Endothelial cell of umbilical vein (primary cell): ENCODE results near the gene CDKL2. TPM values are rescaled to one million over a fixed set of nuclear protein-coding genes. Genes with fewer than 3 reads are reported as not detected.

Source experiments
- BruUV-seq: library from RNA; stranded (reverse); fragments of 400-500 nt; replicated peaks from 2 replicates; lab custom pipeline; 2021; lab: Mats Ljungman, UMichigan
- CTCF ChIA-PET: fragments of 300-600, 350-600 bp; sonication (Branson Sonifier 250); formaldehyde crosslinking; loops from one replicate; lab custom pipeline; 2021; ENCODE audit warnings: antibody characterized with exemption, inconsistent platforms; lab: Charles Lee
- POLR2A ChIA-PET: fragments of 300-600, 350-600 bp; sonication (Branson Sonifier 250); formaldehyde crosslinking; loops from one replicate; lab custom pipeline; 2021; ENCODE audit warnings: antibody characterized with exemption, inconsistent platforms; lab: Charles Lee
- DNase-seq: peaks from one replicate; pipeline ENCODE4 v3.0.0-alpha.2; 2011; ENCODE audit warnings: low read depth, low spot score
- FAIRE-seq: peaks from 2 replicates; lab custom pipeline; 2011; peaks lifted over from hg19 to GRCh38; lab: Jason Lieb, UNC
- H2AFZ ChIP-seq: 2 replicates; pipeline ENCODE4 v1.6.0; 2012; ENCODE audit warnings: low read depth, low read length, control low read depth, inconsistent platforms
- H3K27ac ChIP-seq: 2 replicates; pipeline ENCODE4 v1.5.1; 2011; ENCODE audit warnings: low read depth, mild to moderate bottlenecking, control low read depth, low read length, moderate library complexity; ENCODE audit not compliant: insufficient read depth
- H3K27me3 ChIP-seq, 2 experiments: 2 replicates each; pipeline versions ENCODE4 v1.6.0 to v1.6.1; 2011; ENCODE audit warnings: low read length in 2 of 2, mixed read lengths in 1 of 2; ENCODE audit not compliant: control insufficient read depth in 2 of 2, insufficient read depth in 2 of 2
- H3K36me3 ChIP-seq, 2 experiments: 2 replicates in 1 of 2; 3 replicates in 1 of 2; pipeline ENCODE4 v1.5.1; 2011; ENCODE audit warnings: low read length in 2 of 2, mild to moderate bottlenecking in 1 of 2, moderate library complexity in 1 of 2; ENCODE audit not compliant: control insufficient read depth in 2 of 2, insufficient read depth in 2 of 2; ENCODE audit errors: extremely low read depth in 1 of 2
- H3K4me1 ChIP-seq: 3 replicates; pipeline ENCODE4 v1.5.1; 2011; ENCODE audit warnings: mild to moderate bottlenecking, low read length; ENCODE audit not compliant: control insufficient read depth, insufficient read depth; ENCODE audit errors: extremely low read depth
- H3K4me2 ChIP-seq: 2 replicates; pipeline ENCODE4 v1.6.1; 2011; ENCODE audit warnings: low read length, control low read depth, mixed read lengths; ENCODE audit not compliant: insufficient read depth
- H3K4me3 ChIP-seq, 3 experiments: fragments of 200-600 bp in 1 of 3; sonication (generic), shearing (Covaris generic) in 1 of 3; replicated peaks in 1 of 3; 2 replicates each; pipeline ENCODE4 v1.5.1; 2011 to 2016; ENCODE audit warnings: control low read depth in 3 of 3, low read length in 3 of 3, mild to moderate bottlenecking in 2 of 3, inconsistent platforms in 1 of 3, low read depth in 1 of 3, moderate library complexity in 1 of 3; ENCODE audit not compliant: insufficient read depth in 1 of 3
- H3K79me2 ChIP-seq: 2 replicates; pipeline ENCODE4 v1.6.0; 2012; ENCODE audit warnings: low read length, inconsistent platforms; ENCODE audit not compliant: control insufficient read depth, insufficient read depth
- H3K9ac ChIP-seq: replicated peaks from 2 replicates; pipeline ENCODE3; 2011; ENCODE audit warnings: low read length, control low read depth; ENCODE audit not compliant: insufficient read depth; ENCODE audit errors: extremely low read depth
- H3K9me1 ChIP-seq: replicated peaks from 3 replicates; pipeline ENCODE4 v1.6.0; 2011; ENCODE audit warnings: mild to moderate bottlenecking, low read length; ENCODE audit not compliant: control insufficient read depth, insufficient read depth; ENCODE audit errors: extremely low read depth
- H3K9me3 ChIP-seq: replicated peaks from 2 replicates; pipeline ENCODE4 v1.5.1; 2012; ENCODE audit warnings: low read length, inconsistent platforms; ENCODE audit not compliant: control insufficient read depth, insufficient read depth
- H4K20me1 ChIP-seq: replicated peaks from 2 replicates; pipeline ENCODE3; 2011; ENCODE audit warnings: mild to moderate bottlenecking, low read length; ENCODE audit not compliant: control insufficient read depth, insufficient read depth; ENCODE audit errors: extremely low read depth
- CTCF ChIP-seq, 2 donors: IDR thresholded peaks; 1 replicate in 1 of 2; 2 replicates in 1 of 2; pipeline ENCODE4 v1.5.1; 2011; ENCODE audit warnings: low read length in 2 of 2, mild to moderate bottlenecking in 2 of 2, moderate library complexity in 2 of 2, control low read depth in 1 of 2, inconsistent platforms in 1 of 2, low read depth in 1 of 2; ENCODE audit not compliant: insufficient read depth in 1 of 2; ENCODE audit errors: extremely low read depth in 1 of 2
- EZH2 ChIP-seq: IDR thresholded peaks from 2 replicates; pipeline ENCODE4 v1.6.1; 2012; ENCODE audit warnings: borderline replicate concordance, low read depth, mild to moderate bottlenecking, moderate library complexity, low read length, inconsistent platforms; ENCODE audit not compliant: severe bottlenecking
- FOS ChIP-seq: IDR thresholded peaks from 2 replicates; pipeline ENCODE4 v1.6.1; 2011; ENCODE audit warnings: mild to moderate bottlenecking, low read length, moderate library complexity, borderline replicate concordance; ENCODE audit not compliant: insufficient read depth
- JUN ChIP-seq: IDR thresholded peaks from 2 replicates; pipeline ENCODE4 v1.6.1; 2011; ENCODE audit warnings: borderline replicate concordance, low read depth; ENCODE audit not compliant: insufficient read length, insufficient read depth
- POLR2A ChIP-seq: IDR thresholded peaks from 2 replicates; pipeline ENCODE4 v1.6.1; 2012; ENCODE audit warnings: low read depth, mild to moderate bottlenecking, control low read depth, low read length
- POLR2AphosphoS5 ChIP-seq: IDR thresholded peaks from 2 replicates; pipeline ENCODE4 v1.6.1; 2012; ENCODE audit warnings: low read depth, mild to moderate bottlenecking, control low read depth, low read length, moderate library complexity; ENCODE audit not compliant: insufficient read depth
- dilution Hi-C: fragments of 300-500 bp; cut with MboI; formaldehyde crosslinking; loops from one replicate; pipeline ENCODE4 v1.15.0; 2019; ENCODE audit warnings: low sequenced_read_pairs; ENCODE audit not compliant: extremely low pct_ligation_motif_present
- intact Hi-C: fragments of 100-400 bp; cut with micrococcal nuclease; formaldehyde crosslinking; loops from one replicate; pipeline ENCODE4 v1.10.0; 2022
- polyA plus RNA-seq, 4 experiments: library from polyadenylated mRNA; depleted of rRNA in 3 of 4; stranded (reverse) in 3 of 4; unstranded in 1 of 4; fragments of >200 nt; gene quantifications; 2 replicates each; pipeline versions ENCODE4 v1.2.1 to v1.2.3, GENCODE V29; 2011 to 2012; ENCODE audit warnings: missing spikeins in 1 of 4
- total RNA-seq: library from RNA; stranded (reverse); gene quantifications from 2 replicates; pipeline ENCODE4 v1.2.3, GENCODE V29; 2021
- TF ChIP-seq, protein P1 (sequence below): IDR thresholded peaks from 2 replicates; pipeline ENCODE4 v1.6.1; 2011; ENCODE audit not compliant: insufficient read depth, insufficient read length

CDKL2 gene
- total and polyA plus RNA-seq, 2 donors (not counting 3 experiments of a cell fraction or from before 2014, with no cell fraction given), result 0.23 to 0.55 TPM

DNA sequence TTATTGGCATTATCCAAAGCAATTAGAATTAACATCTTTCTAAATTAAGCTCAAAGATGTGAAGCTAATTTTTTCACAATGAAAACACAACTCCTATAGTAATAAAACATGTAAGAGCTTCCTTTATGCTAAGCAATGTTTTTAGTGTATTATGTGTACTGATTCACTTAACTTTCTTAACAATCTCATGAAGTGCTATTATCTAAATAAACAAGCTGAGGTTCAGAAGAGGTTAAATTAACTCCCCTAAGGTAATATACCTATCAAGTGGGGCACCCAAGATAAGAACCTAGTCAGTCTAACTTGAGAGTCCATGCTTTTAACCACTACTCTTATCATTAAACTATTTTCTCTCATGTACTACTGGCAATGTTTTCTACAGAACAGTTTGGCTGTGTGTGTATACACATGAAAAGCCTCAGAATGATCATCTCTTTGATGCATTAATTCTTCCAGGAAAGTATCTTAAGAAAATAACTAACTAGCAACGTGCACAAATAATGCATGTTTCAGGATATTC is 29.2 kb upstream of the CDKL2 start:
- Histone ChIP-seq H2AFZ (no peak overlapping the region), H3K9me1 (no peaks in the 10 kb centered on the region), H3K27me3 (no peaks in the 10 kb centered on the region), H3K79me2 (peaks cover 68% of the 10 kb centered on the region), H4K20me1 (peaks cover 11% of the 10 kb centered on the region), H3K9ac (no peak overlapping the region), H3K9me3 (no peaks in the 10 kb centered on the region), H3K36me3 (peaks cover 6 to 30% of the 10 kb centered on the region in 2 experiments), H3K27ac (no peak overlapping the region), H3K4me2 (no peak overlapping the region), H3K4me3 (no peak overlapping the region), H3K4me1 (peaks cover 14% of the 10 kb centered on the region)
- BruUV-seq, result no TSS peak
- TF ChIP-seq FOS, result no peak
- TF ChIP-seq, protein P1, sequence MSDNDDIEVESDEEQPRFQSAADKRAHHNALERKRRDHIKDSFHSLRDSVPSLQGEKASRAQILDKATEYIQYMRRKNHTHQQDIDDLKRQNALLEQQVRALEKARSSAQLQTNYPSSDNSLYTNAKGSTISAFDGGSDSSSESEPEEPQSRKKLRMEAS, result no peak
- no peak for TF ChIP-seq EZH2
- no peak for TF ChIP-seq POLR2AphosphoS5
- no peak for TF ChIP-seq CTCF (IDR thresholded peaks at IDR 0.05; ENCODE audit: extremely low read depth in 1 of 2, insufficient read depth in 1 of 2, low read depth in 1 of 2, low read length in 2 of 2)
- TF ChIP-seq JUN, result no peak
- TF ChIP-seq POLR2A, result no peak
- dilution Hi-C loops, result no loop called here
- intact Hi-C loops, result no loop called here
- DNase-seq (no peak), FAIRE-seq (no peak)
- ChIA-PET CTCF (interaction anchor here (0.7 to 4.5 kb wide), 6 partner anchors 9 to 123 kb away, joined by 3 to 17 read pairs (median 4); partner anchors contain the start of gene USO1), POLR2A (no interaction called here)
